ENCODE data around the gene ESF1.
"Not testable (repeated sequence)": the region's sequence is repeated elsewhere in the genome, so short reads cannot be mapped to it uniquely, and the experiment has no call there.

The ESF1 gene

DNA sequence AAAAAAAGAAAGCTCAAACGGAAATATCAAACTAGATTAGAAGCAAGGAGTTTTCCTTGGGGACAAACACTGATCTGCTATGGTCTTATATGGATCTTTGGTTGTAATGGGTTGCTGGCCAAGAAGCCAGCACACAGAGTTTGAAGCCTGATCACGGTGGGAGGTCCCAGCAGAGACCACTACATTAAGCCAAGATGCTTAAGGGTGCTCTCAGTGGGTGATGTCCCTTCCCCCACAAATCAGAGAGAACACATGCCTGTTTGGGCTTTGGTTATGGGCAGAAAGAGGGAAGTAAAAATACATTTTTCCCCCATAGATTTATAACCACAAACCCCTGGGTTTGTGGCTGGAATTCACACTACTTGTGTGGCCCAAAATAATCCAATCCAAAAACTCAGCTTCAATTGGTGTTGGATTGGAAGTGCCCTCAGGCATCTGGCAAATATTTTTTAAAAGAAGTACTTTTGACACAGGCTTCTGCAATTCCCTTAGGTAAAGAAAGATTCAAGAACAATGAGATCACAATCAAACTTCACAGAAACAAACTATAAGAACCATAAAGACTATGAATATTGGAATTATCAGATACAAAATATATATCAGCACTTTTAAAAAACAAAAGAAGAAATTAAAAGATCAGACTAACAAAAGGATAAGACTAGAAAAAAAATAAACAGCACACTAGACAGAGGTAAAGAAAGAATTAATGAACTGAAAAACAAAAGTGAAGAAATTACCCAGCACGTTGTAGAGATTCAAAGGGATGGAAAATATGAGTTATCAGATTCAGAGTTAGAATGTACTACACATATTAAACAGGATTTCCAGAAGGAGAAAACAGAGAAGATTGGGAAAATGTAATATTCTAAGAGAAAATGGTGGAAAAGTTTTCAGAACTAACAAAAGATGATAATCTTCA is 44.7 kb downstream of the ESF1 start:
- H3K4me3 ChIP-seq (ENCODE audit: low read length), result no peak overlapping the region
- TF ChIP-seq ZNF274 (IDR thresholded peaks at IDR 0.05; ENCODE audit: low read depth, low read length), result no peak

DNA sequence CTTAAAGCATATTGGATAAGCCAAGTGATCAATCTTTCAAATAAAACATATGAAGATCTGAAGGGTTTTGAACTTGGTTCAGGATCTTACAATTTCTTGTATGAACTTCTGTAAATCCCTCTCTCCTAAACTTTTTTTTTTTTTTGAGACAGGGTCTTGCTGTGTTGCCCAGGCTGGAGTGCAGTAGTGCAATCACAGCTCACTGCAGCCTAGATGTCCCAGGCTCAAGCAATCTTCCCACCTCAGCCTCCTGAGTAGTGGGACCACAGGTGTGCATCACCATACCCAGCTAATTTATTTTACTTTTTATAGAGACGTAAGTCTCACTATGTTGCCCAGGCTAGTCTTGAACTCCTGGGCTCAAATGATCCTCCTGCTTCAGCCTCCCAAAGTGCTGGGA is 46.5 kb downstream of the ESF1 start:
- not testable (repeated sequence) for H3K4me3 ChIP-seq (ENCODE audit: low read length)

DNA sequence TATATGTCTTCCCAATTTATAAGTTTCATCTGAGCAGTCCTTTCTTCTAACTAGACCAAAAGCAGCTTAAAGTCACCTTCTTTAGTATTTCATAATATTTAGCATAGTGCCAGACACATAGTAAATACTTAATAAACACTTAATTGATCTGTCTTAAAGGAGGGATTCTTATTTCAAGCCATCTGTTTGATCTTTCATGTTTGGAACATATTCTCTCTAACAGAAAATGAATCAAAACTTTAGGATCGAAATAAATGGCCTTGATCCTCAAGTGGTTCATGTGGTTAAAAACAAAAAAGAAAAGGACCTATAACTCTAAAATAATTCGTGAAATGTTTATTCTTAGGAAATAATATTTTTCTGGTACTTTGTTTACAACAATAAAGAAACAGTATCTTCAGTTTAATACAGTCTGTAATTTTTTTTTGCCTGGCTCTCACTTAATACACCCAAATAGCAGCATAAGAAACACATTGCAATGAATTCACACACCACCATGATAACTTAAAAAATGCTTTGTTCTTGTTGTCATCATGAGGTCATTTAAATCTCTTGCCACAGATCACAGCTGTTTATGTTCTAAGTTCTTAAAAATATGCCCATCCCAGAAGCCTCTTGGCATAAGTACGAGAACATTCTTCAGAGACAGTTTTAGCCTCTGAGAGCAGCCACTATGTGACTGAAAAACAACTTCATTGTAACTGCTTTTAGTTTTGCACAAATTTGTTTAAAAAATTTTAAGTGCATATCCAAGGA is 48.1 kb downstream of the ESF1 start:
- no peak overlapping the region for H3K4me3 ChIP-seq (ENCODE audit: low read length)
- no peak for TF ChIP-seq ZNF274 (IDR thresholded peaks at IDR 0.05; ENCODE audit: low read depth, low read length)

DNA sequence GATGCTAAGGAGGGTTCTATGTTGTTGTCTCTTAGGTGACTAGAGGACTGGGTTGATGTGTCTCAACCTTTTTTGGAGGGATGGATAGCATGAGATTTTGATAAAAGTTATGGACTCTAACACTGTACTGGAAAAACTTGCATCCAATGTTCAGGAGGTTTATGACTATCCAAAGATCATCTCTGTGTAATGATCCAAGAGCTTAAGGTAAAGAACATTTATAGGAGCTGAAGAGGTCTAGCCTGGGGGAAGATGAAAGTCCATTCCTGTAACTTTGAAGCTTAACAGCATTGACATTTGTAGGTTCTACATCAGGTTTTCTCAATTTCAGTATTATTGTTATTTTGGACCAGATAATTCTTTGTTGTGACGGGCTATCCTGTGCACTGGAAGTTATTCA is 48.9 kb downstream of the ESF1 start:
- H3K4me3 ChIP-seq (ENCODE audit: low read length), result no peak overlapping the region
- no peak for TF ChIP-seq ZNF274 (IDR thresholded peaks at IDR 0.05; ENCODE audit: low read depth, low read length)

DNA sequence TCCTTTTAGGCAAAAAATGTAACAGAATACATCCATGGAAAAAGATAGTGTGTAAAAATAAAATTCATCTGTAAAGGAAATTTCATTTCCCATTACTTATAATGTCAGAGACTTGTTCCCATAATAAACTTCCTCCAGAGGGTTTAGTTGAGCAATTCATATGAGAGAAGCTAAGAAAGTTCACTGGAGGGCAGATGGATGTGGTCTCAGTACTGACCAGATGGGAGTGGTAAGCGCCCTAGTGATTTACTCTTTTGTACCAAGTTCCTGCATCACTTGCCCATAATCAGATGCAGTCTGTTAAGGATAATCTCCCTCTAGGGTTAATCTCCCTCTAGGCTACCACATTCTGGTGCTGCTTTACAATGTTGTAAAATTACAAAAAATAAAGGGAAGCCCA is 61.7 kb downstream of the ESF1 start:
- no peak for TF ChIP-seq ZNF274 (IDR thresholded peaks at IDR 0.05; ENCODE audit: low read depth, low read length)
- no peak overlapping the region for H3K4me3 ChIP-seq (ENCODE audit: low read length)

DNA sequence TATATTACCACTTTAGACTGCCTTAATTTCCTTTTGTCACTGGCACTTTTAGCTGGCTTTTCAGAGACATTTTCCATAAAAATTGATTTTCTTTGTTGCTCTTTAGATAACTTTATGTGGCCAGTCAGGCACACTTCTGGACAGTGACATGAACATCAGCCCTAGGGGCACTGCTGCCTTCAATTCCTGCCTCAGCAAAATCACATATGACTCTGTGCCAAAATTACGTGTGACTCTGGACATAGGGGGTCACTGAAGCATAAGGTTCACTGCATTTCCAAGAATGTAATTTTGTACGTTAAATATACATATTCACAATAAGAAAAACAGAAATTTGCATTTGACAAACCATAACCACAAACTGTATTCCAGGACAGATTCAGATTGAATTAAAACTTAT is 66.5 kb downstream of the ESF1 start:
- TF ChIP-seq ZNF274 (IDR thresholded peaks at IDR 0.05; ENCODE audit: low read depth, low read length), result no peak
- H3K4me3 ChIP-seq (ENCODE audit: low read length), result no peak overlapping the region

DNA sequence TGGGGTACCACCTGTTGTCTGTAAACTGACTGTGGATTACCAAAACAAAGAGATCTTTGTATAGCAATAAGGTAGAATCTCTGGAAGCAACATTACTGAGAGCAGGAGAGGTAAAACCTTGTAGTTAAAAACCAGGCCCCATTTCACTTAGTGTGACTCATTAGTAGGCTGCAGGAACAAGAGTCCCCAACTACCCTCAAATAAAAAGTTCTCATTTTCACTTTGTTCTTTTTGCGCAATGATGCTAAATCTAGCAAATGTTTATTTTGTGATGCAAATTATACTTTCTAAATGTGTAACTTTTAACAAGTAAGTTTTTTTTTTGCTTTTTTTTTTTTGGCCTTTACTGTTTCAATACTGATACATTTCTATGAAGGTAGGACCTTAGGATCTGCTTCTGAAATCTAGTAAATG is 67.1 kb downstream of the ESF1 start:
- TF ChIP-seq ZNF274 (IDR thresholded peaks at IDR 0.05; ENCODE audit: low read depth, low read length), result no peak
- no peak overlapping the region for H3K4me3 ChIP-seq (ENCODE audit: low read length)

DNA sequence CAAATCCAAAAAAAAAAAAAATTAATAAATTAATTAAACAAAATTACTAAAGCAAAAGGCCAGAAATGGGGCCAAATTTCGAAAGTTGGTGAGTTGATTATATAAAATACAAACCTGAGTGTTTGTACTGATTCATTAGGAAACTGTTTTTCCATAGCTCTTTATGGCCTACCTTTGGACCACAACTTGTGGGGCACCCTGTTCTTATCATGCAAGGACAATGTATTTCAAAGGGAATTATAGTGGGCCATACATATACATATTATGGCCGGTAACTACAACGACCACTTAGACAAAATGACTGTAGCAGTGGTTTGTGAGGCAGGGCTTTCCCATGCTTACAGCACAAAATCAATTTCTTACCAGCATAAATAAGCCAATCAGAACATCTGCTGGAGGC is 69.5 kb downstream of the ESF1 start:
- no peak overlapping the region for H3K4me3 ChIP-seq (ENCODE audit: low read length)
- no peak for TF ChIP-seq ZNF274 (IDR thresholded peaks at IDR 0.05; ENCODE audit: low read depth, low read length)

DNA sequence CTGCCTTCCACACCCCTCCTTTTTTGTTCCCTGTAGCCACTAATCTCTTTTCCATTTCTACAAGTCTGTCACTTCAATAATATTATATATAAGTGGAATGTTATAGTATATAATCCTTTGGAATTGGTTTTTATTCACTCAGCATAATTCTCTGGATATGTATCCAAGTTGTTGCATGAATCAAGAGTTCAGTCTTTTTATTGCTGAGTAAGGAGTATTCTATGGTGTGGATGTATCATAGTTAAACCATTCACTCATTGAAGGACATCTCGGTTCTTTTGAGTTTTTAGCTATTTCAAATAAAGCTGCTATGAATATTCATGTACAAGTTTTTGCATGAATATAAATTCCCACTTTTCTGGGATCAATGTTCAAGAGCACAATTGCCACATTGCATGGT is 76.5 kb downstream of the ESF1 start:
- TF ChIP-seq ZNF274 (IDR thresholded peaks at IDR 0.05; ENCODE audit: low read depth, low read length), result no peak
- no peak overlapping the region for H3K4me3 ChIP-seq (ENCODE audit: low read length)

DNA sequence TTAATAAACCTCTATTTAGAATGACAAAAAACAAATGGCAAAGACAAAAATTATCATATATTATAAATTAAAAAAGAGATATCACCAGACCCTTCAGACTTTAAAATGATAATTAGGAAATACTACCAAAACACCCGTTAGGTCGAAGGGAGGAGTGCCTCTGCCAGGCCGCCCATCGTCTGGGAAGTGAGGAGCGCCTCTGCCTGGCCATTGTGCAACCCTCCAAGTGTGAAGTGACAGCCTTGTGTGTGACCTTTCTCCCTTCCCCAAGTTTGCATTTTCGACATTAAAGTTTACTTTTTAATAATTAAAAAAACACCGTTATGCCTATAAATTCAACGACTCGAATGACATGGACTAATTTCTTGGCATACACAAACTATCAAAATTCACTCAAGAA is 81.5 kb downstream of the ESF1 start:
- TF ChIP-seq ZNF274 (IDR thresholded peaks at IDR 0.05; ENCODE audit: low read depth, low read length), result no peak
- H3K4me3 ChIP-seq (ENCODE audit: low read length), result no peak overlapping the region

DNA sequence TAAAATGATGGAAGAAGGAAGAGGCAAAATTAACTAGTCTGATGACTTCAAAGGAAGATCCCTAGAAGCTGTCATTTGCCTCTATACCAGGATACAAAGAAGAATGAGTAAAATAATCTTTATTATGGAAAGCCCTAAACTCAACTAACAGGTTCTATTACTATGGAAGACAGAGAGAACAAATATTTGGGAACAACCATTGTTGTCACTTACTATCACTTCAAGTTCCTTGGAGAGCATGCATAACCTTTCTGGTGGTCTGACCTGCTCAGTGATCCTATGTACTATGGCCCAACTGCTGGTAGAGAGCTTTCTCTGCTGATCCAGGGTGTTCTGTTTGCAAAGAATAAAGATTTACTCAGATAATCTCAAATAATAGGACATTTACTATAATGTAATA is 83.2 kb downstream of the ESF1 start:
- H3K4me3 ChIP-seq (ENCODE audit: low read length), result no peak overlapping the region
- no peak for TF ChIP-seq ZNF274 (IDR thresholded peaks at IDR 0.05; ENCODE audit: low read depth, low read length)

DNA sequence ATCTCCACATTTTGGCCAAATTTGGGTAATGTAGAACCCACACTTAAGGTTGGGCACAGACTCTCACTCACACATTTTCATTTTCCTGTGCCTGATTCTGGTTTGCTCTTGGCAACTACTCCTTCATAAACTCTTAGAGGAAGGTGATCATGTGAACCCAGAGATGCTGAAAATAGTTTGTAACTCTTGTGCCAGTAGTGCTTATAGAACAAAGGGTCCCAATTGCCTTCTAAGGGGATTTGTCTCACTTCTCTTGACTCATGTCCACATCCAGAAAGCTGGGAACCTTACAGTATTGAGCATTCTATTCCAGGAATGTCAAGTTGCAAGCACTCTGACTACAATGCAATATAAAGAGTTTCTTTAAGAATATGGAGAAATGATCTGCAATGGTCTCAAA is 84.0 kb downstream of the ESF1 start:
- H3K4me3 ChIP-seq (ENCODE audit: low read length), result no peak overlapping the region
- TF ChIP-seq ZNF274 (IDR thresholded peaks at IDR 0.05; ENCODE audit: low read depth, low read length), result no peak

DNA sequence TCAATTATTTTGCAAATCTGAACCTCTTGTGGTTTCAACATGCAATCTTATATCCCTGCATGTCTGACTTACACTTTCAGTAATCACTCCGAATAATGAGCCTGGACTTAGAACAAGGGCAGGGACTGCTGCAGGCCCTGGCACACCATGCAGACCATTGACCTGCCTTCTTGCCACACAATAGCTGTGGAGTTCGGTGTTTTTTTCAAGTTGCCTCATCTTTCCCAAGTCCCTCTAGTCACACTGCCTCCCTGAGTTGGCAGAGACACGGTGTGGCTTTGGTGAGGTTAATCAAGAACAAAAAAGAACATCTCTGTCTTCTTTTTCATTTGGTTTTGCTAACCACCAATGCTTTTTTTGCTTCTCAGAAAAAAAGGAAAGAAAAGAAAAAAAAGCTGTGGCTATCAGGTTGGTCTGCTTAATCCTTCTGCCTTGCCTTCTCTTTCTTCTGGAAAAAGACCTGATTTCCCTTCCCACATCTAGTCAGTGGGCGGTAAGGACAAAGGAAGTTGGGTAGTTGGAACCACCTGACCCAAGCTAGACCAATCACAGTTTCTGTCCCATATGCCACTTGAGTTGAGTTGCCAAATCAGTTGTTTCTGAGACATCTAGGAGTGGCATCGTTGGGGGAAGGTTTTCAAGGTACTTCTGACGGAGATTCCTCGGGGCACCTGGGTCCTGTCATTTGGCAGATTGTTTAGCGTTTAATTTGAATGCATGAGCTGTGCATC is 90.1 kb downstream of the ESF1 start:
- no peak for TF ChIP-seq ZNF274 (IDR thresholded peaks at IDR 0.05; ENCODE audit: low read depth, low read length)
- no peak overlapping the region for H3K4me3 ChIP-seq (ENCODE audit: low read length)
